WI38 (cell line): ENCODE data around the gene PCSK1N.

Source experiments
- H3K4me3 ChIP-seq: 2 replicates; pipeline ENCODE4 v1.5.1; 2011; ENCODE audit warnings: low read depth, mild to moderate bottlenecking, control low read depth, low read length
- CTCF ChIP-seq: IDR thresholded peaks from 2 replicates; pipeline ENCODE4 v1.5.1; 2012; ENCODE audit warnings: low read depth, mild to moderate bottlenecking, control low read depth, low read length

The PCSK1N gene

GRCh38 chrX:48818098-48818497 lies 17.3 kb downstream of the PCSK1N start:
- H3K4me3 ChIP-seq, result no peak overlapping the region
- no peak for TF ChIP-seq CTCF

- TF ChIP-seq CTCF, result no peak
- H3K4me3 ChIP-seq, result no peak overlapping the region
Measured at GRCh38 chrX:48816014-48816810, 19.2 kb downstream of the PCSK1N start.

- H3K4me3 ChIP-seq, result no peak overlapping the region
- TF ChIP-seq CTCF, result no peak
Measured at GRCh38 chrX:48815266-48815665, 20.1 kb downstream of the PCSK1N start.

GRCh38 chrX:48814722-48815121 lies 20.7 kb downstream of the PCSK1N start:
- no peak overlapping the region for H3K4me3 ChIP-seq
- no peak for TF ChIP-seq CTCF

- H3K4me3 ChIP-seq, result no peak overlapping the region
- TF ChIP-seq CTCF, result no peak
Measured at GRCh38 chrX:48813644-48814043, 21.8 kb downstream of the PCSK1N start.

- TF ChIP-seq CTCF, result no peak
Measured at GRCh38 chrX:48806081-48806480, 29.3 kb downstream of the PCSK1N start.

GRCh38 chrX:48802905-48803200 lies 32.6 kb downstream of the PCSK1N start:
- peak overlapping the region; percentile 53 for H3K4me3 ChIP-seq
- TF ChIP-seq CTCF, result no peak

More at GRCh38 chrX:48806081-48806480, 29.3 kb downstream of the PCSK1N start:
- no peak overlapping the region for H3K4me3 ChIP-seq
